Esophagus muscularis mucosa (tissue), 4 donors: ENCODE measurements around the gene UVRAG. TPM values are rescaled to one million over a fixed set of nuclear protein-coding genes. Genes with fewer than 3 reads are reported as not detected.
A peak's percentile ranks its signal among the peaks of the same experiment; 100 is the strongest.

ENCODE experiments used
- DNase-seq: peaks from one replicate; pipeline ENCODE4 v3.0.0-alpha.2; 2017; ENCODE audit errors: extremely low spot score
- H3K27ac ChIP-seq, 4 donors: fragments of 200-600 bp; sonication (generic); replicated peaks in 1 of 4; 1 replicate in 3 of 4; 2 replicates in 1 of 4; pipeline ENCODE4 v1.5.1; 2016 to 2019; ENCODE audit warnings: mild to moderate bottlenecking in 1 of 4
- H3K27me3 ChIP-seq, 4 donors: fragments of 200-600 bp; sonication (generic); one replicate each; pipeline versions ENCODE4 v1.5.1 to v1.6.0; 2016 to 2019
- H3K36me3 ChIP-seq, 4 donors: fragments of 200-600 bp; sonication (generic); one replicate each; pipeline ENCODE4 v1.5.1; 2016 to 2019
- H3K4me1 ChIP-seq, 4 donors: fragments of 200-600 bp; sonication (generic); one replicate each; pipeline ENCODE4 v1.5.1; 2016 to 2019
- H3K4me3 ChIP-seq, 4 donors: fragments of 200-600 bp; sonication (generic); 1 replicate in 2 of 4; 2 replicates in 2 of 4; pipeline ENCODE4 v1.5.1; 2016 to 2019; ENCODE audit warnings: mild to moderate bottlenecking in 4 of 4, moderate library complexity in 1 of 4
- H3K9me3 ChIP-seq, 4 donors: fragments of 200-600 bp; sonication (generic); 1 replicate in 3 of 4; 2 replicates in 1 of 4; pipeline ENCODE4 v1.5.1; 2016 to 2019
- EP300 ChIP-seq: sonication (generic); formaldehyde crosslinking; IDR thresholded peaks from one replicate; pipeline ENCODE4 v1.6.1; 2017; ENCODE audit warnings: antibody characterized with exemption
- POLR2A ChIP-seq: fragments of 450-650 bp; IDR thresholded peaks from one replicate; pipeline ENCODE4 v1.6.1; 2017; ENCODE audit warnings: antibody characterized with exemption, moderate library complexity, mild to moderate bottlenecking, low read depth
- POLR2AphosphoS5 ChIP-seq, 2 donors: sonication (generic); formaldehyde crosslinking; IDR thresholded peaks; one replicate each; pipeline ENCODE4 v1.6.1; 2017; ENCODE audit warnings: antibody characterized with exemption in 2 of 2
- WGBS: methylation state at CpG from one replicate; pipeline ENCODE4 v1.1.5; 2018; 5-methylcytosine and 5-hydroxymethylcytosine counted together
- intact Hi-C: fragments of 100-400 bp; cut with DNase I; formaldehyde crosslinking; loops from one replicate; pipeline ENCODE4 v1.15.1; 2023
- total RNA-seq, 4 donors: library from RNA; depleted of rRNA; stranded (reverse); fragments of >200 nt; gene quantifications; one replicate each; pipeline versions ENCODE4 v1.1.0 to v1.2.1, GENCODE V29; 2016
- TF ChIP-seq, protein P1 (sequence below), 3 experiments: fragments of 200-600 bp in 2 of 3; fragments of 450-650 bp in 1 of 3; sonication (generic) in 2 of 3; IDR thresholded peaks; one replicate each; pipeline ENCODE4 v1.5.1; 2017 to 2019; ENCODE audit warnings: antibody characterized with exemption in 3 of 3, mild to moderate bottlenecking in 2 of 3, moderate library complexity in 1 of 3

The UVRAG gene
- total RNA-seq, 4 donors from 2014 or later, result 30.6 to 37.4 (median 34.7) TPM

DNA sequence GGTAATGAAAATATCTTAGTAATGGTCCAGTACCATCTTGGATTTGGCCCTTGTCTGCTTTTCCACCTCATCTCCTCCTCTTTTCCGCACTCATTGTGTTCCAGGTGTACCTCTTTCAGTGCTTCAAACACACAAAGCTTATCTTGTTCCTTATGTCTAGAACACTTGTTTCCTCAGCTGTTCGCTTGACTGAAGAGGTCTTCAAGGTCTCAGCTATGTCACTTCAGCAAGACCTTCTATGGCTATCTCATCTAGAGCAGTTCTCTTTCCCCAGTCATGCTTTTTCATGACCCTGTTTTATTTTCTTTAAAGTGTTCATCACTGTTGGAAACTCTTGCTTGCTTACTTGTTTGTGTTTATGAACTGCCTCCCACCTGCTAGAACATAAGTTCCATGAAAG lies 47.4 kb downstream of the UVRAG start:
- 98% methylated on average over 2 of the region's 2 CpGs for WGBS
- H3K4me1 ChIP-seq, result peaks cover 8 to 16% (median 15%) of the 10 kb centered on the region in 4 donors
- H3K27me3 ChIP-seq, result no peaks in the 10 kb centered on the region
- no peak for DNase-seq
- no peaks in the 10 kb centered on the region for H3K9me3 ChIP-seq
- peaks cover 0 to 9% (median 0%) of the 10 kb centered on the region in 4 donors for H3K36me3 ChIP-seq
- no peak overlapping the region for H3K27ac ChIP-seq
- no peak overlapping the region for H3K4me3 ChIP-seq
- intact Hi-C loops, result no loop called here
- TF ChIP-seq EP300 (no peak), POLR2AphosphoS5 (IDR thresholded peaks at IDR 0.05) (no peak), POLR2A (no peak)
- TF ChIP-seq, protein P1, sequence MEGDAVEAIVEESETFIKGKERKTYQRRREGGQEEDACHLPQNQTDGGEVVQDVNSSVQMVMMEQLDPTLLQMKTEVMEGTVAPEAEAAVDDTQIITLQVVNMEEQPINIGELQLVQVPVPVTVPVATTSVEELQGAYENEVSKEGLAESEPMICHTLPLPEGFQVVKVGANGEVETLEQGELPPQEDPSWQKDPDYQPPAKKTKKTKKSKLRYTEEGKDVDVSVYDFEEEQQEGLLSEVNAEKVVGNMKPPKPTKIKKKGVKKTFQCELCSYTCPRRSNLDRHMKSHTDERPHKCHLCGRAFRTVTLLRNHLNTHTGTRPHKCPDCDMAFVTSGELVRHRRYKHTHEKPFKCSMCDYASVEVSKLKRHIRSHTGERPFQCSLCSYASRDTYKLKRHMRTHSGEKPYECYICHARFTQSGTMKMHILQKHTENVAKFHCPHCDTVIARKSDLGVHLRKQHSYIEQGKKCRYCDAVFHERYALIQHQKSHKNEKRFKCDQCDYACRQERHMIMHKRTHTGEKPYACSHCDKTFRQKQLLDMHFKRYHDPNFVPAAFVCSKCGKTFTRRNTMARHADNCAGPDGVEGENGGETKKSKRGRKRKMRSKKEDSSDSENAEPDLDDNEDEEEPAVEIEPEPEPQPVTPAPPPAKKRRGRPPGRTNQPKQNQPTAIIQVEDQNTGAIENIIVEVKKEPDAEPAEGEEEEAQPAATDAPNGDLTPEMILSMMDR (IDR thresholded peaks at IDR 0.05), result no peak

DNA sequence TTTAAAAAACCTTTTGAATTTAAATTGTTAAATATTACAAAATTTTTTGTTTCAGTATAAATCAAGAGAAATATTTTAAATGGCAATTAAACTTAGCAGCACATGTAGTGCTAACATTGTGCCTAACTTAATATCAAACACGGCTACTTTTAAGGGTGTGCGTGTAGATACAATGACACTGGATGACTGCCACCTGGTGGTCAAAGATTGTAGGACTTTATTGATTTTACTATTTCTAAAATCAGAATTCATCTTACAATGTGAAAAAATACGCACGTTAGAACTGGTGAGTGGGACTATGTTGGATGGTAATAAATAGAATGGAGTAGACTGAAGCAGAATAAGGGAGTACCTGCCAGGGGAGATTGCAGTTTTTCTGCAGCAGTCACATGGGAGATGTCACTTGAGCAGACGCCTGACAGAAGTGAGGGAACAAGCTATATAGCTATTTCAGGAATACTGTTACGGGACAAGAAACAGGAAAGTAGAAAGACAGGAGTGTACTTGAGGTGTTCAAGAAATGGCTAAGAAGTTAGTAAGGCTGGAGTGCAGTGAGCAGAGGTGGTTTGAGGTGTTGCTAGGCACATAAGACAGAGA lies 52.9 kb downstream of the UVRAG start:
- H3K36me3 ChIP-seq, result peaks cover 0 to 2% (median 0%) of the 10 kb centered on the region in 4 donors
- DNase-seq, result no peak
- no peak overlapping the region for H3K27ac ChIP-seq
- intact Hi-C loops, result loop anchor here (2.0 kb wide), 1 partner anchor 65 kb away; no protein-coding TSS in a partner anchor
- peaks cover 14 to 22% (median 18%) of the 10 kb centered on the region in 4 donors for H3K4me1 ChIP-seq
- no peak overlapping the region for H3K4me3 ChIP-seq
- TF ChIP-seq EP300, result no peak
- no peak for TF ChIP-seq POLR2A
- TF ChIP-seq, protein P1 (IDR thresholded peaks at IDR 0.05), result peak; percentile 75 to 85 (median 84)
- TF ChIP-seq POLR2AphosphoS5 (IDR thresholded peaks at IDR 0.05), result no peak
- H3K9me3 ChIP-seq, result no peaks in the 10 kb centered on the region
- 25% methylated on average over 6 of the region's 6 CpGs for WGBS
- H3K27me3 ChIP-seq, result no peaks in the 10 kb centered on the region

DNA sequence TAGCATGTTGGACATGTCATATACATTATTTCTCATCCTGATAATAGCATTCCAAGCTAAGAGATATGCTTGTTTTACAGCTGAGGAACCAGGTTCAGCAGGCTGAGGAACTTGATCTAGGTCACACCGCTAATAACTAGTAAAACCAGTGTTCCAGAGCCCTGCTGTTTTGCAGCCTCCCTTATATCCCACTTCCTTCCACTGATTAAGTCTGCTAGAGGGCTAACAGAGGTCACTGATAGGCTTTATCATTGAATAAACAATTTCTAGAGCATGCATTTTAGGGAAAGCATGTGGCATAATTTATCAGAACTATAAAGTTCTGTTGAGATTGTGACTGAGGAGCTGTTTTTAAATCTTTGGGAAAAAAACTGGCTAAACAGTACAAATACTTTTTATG lies 54.0 kb downstream of the UVRAG start:
- DNase-seq, result no peak
- Histone ChIP-seq H3K9me3 (no peaks in the 10 kb centered on the region), H3K36me3 (no peaks in the 10 kb centered on the region), H3K27ac (no peak overlapping the region), H3K27me3 (no peaks in the 10 kb centered on the region), H3K4me1 (peaks cover 20 to 33% (median 26%) of the 10 kb centered on the region in 4 donors), H3K4me3 (no peak overlapping the region)
- intact Hi-C loops, result loop anchor here (2.0 kb wide), 1 partner anchor 66 kb away; no protein-coding TSS in a partner anchor
- WGBS, result 80% methylated on average over 1 of the region's 1 CpG
- TF ChIP-seq, protein P1 (IDR thresholded peaks at IDR 0.05), result no peak
- no peak for TF ChIP-seq POLR2A
- no peak for TF ChIP-seq POLR2AphosphoS5 (IDR thresholded peaks at IDR 0.05)
- TF ChIP-seq EP300, result no peak

DNA sequence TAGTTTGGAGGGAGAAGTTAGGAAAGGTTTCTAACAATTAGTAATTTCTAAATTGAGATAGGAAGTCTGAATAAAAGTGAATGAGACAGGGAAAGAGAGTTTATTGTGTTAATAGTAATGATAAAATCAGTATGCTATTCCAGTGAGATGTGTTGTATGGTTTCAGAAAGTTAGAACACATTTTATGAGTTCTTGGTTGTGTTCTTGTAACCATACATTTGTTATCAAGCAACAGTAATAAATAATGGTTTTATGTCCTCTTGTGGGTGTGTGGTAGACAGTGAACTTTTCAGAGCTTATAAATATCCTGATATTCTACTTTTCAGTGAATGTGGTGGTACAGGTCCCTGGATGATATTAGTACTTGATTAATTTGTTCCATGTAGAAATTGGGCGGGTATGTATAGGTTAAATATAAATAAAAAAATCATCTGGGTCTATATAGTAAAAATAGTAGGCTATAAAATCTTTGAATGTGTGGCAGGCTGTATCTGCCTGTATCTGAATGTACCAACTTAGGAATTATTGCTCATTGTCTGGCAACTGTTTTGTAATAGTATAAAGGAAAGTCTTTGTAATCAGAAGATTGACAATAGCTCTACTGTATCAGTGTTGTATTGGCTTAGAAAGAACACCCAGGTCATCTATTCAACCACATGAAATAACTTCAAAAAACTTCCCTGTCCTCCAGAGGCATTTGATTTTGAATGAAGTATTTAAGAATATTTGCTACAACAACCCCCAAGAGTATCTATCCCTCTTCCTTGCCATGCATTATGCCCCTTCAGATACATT lies 54.8 kb downstream of the UVRAG start:
- Histone ChIP-seq H3K27me3 (no peaks in the 10 kb centered on the region), H3K4me1 (peaks cover 20 to 37% (median 30%) of the 10 kb centered on the region in 4 donors), H3K4me3 (no peak overlapping the region), H3K9me3 (no peaks in the 10 kb centered on the region), H3K27ac (no peak overlapping the region), H3K36me3 (no peaks in the 10 kb centered on the region)
- no peak for TF ChIP-seq POLR2A
- no peak for TF ChIP-seq POLR2AphosphoS5 (IDR thresholded peaks at IDR 0.05)
- TF ChIP-seq, protein P1 (IDR thresholded peaks at IDR 0.05), result no peak
- TF ChIP-seq EP300, result no peak
- WGBS, result 97% methylated on average over 1 of the region's 1 CpG
- intact Hi-C loops, result loop anchor here (2.0 kb wide), 1 partner anchor 67 kb away; no protein-coding TSS in a partner anchor
- no peak for DNase-seq
